ENCODE results near the gene ARHGAP15.

ARHGAP15 gene

DNA sequence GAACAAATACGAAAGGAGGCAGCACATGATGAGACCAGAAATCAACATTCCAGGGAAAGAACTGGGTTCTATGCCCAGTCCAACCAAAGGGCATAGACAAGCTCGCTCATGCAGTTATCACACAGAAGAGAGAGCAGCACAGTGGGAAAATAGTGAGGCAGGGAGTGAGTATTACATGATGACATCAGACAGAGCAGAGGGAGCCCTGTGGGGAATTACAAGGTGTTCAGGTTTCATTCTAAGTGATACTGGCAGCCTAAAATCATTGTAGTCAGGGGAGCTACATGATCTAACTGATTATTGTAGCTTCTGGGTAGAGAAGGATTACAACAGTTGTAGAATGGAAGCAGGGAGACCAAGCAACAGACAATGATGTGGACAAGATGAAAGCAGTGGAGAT, 658.5 kb downstream of the ARHGAP15 start:
- no peak overlapping the region for H3K4me3 ChIP-seq (ENCODE audit: low read depth, low read length)
- H3K27ac ChIP-seq (ENCODE audit: low read depth, low read length): no peak overlapping the region
- no peak overlapping the region for H3K9ac ChIP-seq (ENCODE audit: low read depth, low read length)
- no peaks in the 10 kb centered on the region for H3K9me3 ChIP-seq (ENCODE audit: control insufficient read depth, insufficient read depth, low read length)
- no peaks in the 10 kb centered on the region for H3K27me3 ChIP-seq (ENCODE audit: control insufficient read depth, insufficient read depth, low read length)
- no peaks in the 10 kb centered on the region for H3K36me3 ChIP-seq (ENCODE audit: control insufficient read depth, insufficient read depth, low read length)
- H3K4me1 ChIP-seq (ENCODE audit: control insufficient read depth, insufficient read depth, low read length): no peaks in the 10 kb centered on the region

DNA sequence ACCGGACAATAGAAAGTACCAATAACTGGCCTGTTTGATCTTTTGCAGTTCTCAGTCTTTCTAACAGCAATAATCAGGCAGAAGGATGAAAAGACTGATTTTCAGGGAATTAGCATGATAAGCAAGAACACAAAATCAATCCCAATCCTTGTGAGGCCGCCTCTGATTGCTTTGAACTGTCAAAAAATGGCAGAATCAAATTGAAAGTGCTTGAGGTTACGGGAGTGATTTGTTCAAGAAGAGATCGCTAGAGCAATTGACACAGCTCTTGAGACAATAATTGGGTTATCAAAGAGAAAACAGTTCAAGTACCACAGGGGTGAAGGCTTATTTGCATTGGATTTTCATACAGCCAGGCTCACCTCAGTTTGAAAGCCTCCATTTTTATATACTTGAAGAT, 663.4 kb downstream of the ARHGAP15 start:
- no peaks in the 10 kb centered on the region for H3K36me3 ChIP-seq (ENCODE audit: control insufficient read depth, insufficient read depth, low read length)
- H3K4me1 ChIP-seq (ENCODE audit: control insufficient read depth, insufficient read depth, low read length): 0 out of 2 replicates have a peak, but pooled peaks cover 3% of the 10 kb centered on the region
- H3K9ac ChIP-seq (ENCODE audit: low read depth, low read length): no peak overlapping the region
- no peaks in the 10 kb centered on the region for H3K9me3 ChIP-seq (ENCODE audit: control insufficient read depth, insufficient read depth, low read length)
- no peak overlapping the region for H3K4me3 ChIP-seq (ENCODE audit: low read depth, low read length)
- no peaks in the 10 kb centered on the region for H3K27me3 ChIP-seq (ENCODE audit: control insufficient read depth, insufficient read depth, low read length)
- H3K27ac ChIP-seq (ENCODE audit: low read depth, low read length): no peak overlapping the region

DNA sequence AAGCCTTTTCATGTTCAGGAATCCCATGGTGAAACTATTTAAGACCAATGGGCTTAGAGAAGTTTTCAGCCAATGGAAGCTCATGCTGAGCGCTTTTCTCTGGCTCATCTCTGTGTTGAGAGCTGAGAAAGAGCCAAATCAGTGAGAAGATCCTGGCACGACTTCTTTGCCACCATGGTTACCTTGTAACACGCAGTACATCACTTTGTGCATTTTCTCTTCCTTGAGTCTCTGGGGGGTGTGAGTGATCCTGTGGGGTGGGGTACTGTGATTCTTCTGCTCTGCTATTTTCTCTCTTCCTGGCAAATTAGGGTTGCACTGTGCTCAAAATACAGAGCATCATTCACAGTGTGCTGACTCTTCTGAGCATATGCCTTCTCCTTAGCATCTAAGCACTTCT, 664.2 kb downstream of the ARHGAP15 start:
- H3K9ac ChIP-seq (ENCODE audit: low read depth, low read length): no peak overlapping the region
- no peaks in the 10 kb centered on the region for H3K36me3 ChIP-seq (ENCODE audit: control insufficient read depth, insufficient read depth, low read length)
- H3K9me3 ChIP-seq (ENCODE audit: control insufficient read depth, insufficient read depth, low read length): no peaks in the 10 kb centered on the region
- H3K27me3 ChIP-seq (ENCODE audit: control insufficient read depth, insufficient read depth, low read length): no peaks in the 10 kb centered on the region
- H3K27ac ChIP-seq (ENCODE audit: low read depth, low read length): no peak overlapping the region
- 0 out of 2 replicates have a peak, but pooled peaks cover 3% of the 10 kb centered on the region for H3K4me1 ChIP-seq (ENCODE audit: control insufficient read depth, insufficient read depth, low read length)
- no peak overlapping the region for H3K4me3 ChIP-seq (ENCODE audit: low read depth, low read length)

DNA sequence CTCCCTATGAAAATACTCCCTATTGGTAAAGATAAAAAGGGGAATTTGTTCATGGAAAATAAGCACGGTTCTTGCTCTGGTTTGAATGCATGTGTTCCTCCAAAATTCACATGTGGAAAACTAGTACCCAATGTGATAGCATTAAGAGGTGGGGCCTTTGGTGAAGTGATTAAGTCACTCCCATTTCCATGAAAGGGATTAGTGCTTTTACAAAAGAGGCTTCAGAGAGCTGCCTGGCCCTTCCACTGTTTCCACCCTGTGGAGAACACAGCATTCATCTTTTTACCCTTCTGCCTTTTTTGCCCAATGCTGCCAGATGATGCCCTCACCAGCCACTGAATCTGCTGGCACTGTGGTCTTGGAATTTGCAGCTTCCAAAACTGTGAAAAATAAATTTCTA, 666.8 kb downstream of the ARHGAP15 start:
- H3K9ac ChIP-seq (ENCODE audit: low read depth, low read length): no peak overlapping the region

DNA sequence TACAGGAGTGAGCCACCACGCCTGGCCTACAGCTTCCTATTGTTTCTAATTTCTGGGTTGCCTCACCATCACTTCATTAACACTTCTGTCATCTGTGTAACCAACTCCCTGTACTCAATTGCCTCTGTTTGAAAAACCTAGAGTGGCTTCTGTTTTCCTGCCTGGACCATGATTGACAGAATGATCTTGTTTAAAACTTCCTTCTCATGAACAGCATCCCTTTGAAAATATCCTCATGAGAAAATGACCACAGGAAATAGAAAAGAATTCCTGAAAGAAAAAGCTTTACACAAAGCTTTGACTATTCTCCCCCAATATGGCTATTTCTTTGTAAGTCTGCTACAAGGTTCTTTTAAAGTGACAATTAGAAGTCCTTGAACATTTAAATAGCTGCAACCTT, 672.3 kb downstream of the ARHGAP15 start:
- no peak overlapping the region for H3K9ac ChIP-seq (ENCODE audit: low read depth, low read length)
- no peaks in the 10 kb centered on the region for H3K27me3 ChIP-seq (ENCODE audit: control insufficient read depth, insufficient read depth, low read length)
- no peaks in the 10 kb centered on the region for H3K9me3 ChIP-seq (ENCODE audit: control insufficient read depth, insufficient read depth, low read length)
- no peaks in the 10 kb centered on the region for H3K36me3 ChIP-seq (ENCODE audit: control insufficient read depth, insufficient read depth, low read length)
- H3K27ac ChIP-seq (ENCODE audit: low read depth, low read length): no peak overlapping the region
- H3K4me3 ChIP-seq (ENCODE audit: low read depth, low read length): no peak overlapping the region
- no peaks in the 10 kb centered on the region for H3K4me1 ChIP-seq (ENCODE audit: control insufficient read depth, insufficient read depth, low read length)

More for the DNA sequence above, 666.8 kb downstream of the ARHGAP15 start:
- H3K9me3 ChIP-seq (ENCODE audit: control insufficient read depth, insufficient read depth, low read length): no peaks in the 10 kb centered on the region
- no peaks in the 10 kb centered on the region for H3K27me3 ChIP-seq (ENCODE audit: control insufficient read depth, insufficient read depth, low read length)
- 0 out of 2 replicates have a peak, but pooled peaks cover 3% of the 10 kb centered on the region for H3K4me1 ChIP-seq (ENCODE audit: control insufficient read depth, insufficient read depth, low read length)
- H3K36me3 ChIP-seq (ENCODE audit: control insufficient read depth, insufficient read depth, low read length): no peaks in the 10 kb centered on the region
- H3K4me3 ChIP-seq (ENCODE audit: low read depth, low read length): no peak overlapping the region
- no peak overlapping the region for H3K27ac ChIP-seq (ENCODE audit: low read depth, low read length)

DNA sequence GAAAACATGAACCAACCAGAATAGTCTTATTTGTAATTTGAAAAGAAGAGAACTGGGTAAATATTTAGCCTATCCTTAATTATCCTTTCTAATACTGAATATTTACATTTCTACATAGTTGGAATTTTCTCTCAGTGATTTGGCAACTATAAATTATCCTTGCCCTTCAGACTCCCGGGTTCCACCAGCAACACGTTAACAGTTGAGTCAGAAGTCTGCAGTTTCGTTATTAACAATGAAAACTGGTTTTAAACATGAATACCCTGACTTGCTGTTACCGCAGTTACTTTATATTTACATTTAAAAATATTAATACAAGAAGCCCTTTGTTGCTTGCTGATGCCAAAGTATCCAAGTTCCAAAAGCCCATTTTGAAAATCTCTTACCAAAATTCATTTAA, 673.0 kb downstream of the ARHGAP15 start:
- Histone ChIP-seq H3K36me3 (ENCODE audit: control insufficient read depth, insufficient read depth, low read length) (no peaks in the 10 kb centered on the region), H3K27me3 (ENCODE audit: control insufficient read depth, insufficient read depth, low read length) (no peaks in the 10 kb centered on the region), H3K4me1 (ENCODE audit: control insufficient read depth, insufficient read depth, low read length) (no peaks in the 10 kb centered on the region), H3K9ac (ENCODE audit: low read depth, low read length) (no peak overlapping the region), H3K4me3 (ENCODE audit: low read depth, low read length) (no peak overlapping the region), H3K9me3 (ENCODE audit: control insufficient read depth, insufficient read depth, low read length) (no peaks in the 10 kb centered on the region), H3K27ac (ENCODE audit: low read depth, low read length) (no peak overlapping the region)

DNA sequence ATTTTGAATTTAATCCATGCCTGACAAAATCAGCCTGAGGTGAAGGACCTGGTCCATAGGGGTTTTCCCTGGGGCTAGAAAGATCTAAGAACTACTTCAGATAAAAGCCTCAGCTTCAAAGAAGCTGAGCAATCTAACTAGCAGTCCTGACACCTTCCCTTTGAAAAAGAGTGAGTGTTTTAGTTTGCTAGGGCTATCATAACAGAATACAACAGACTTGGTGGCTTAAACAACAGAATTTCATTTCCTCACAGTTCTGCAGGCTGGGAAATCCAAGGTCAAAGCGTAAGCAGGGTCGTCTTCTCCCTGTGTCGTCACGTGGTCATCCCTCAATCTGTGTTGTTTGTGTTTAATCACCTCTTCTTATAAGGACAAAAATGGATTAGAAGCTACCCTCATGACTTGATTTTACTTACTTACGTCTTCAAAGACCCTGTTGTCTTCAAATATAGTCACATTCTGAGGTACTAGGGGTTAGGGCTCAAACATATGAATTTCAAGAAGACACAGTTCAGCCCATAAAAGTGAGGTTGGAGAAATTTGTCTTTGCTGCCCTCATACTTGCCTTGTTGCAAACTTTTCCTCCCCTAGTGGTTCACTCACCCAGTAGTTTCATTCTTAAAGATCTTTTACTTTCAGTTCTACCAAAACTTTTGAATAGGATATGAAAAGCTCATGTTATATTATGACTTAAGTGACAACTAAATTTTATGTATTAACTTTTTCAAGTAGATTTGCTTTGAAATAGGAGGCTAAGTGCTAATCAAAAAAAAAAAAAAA, 673.8 kb downstream of the ARHGAP15 start:
- Histone ChIP-seq H3K36me3 (ENCODE audit: control insufficient read depth, insufficient read depth, low read length) (no peaks in the 10 kb centered on the region), H3K9me3 (ENCODE audit: control insufficient read depth, insufficient read depth, low read length) (no peaks in the 10 kb centered on the region), H3K27ac (ENCODE audit: low read depth, low read length) (no peak overlapping the region), H3K27me3 (ENCODE audit: control insufficient read depth, insufficient read depth, low read length) (no peaks in the 10 kb centered on the region), H3K4me3 (ENCODE audit: low read depth, low read length) (no peak overlapping the region), H3K4me1 (ENCODE audit: control insufficient read depth, insufficient read depth, low read length) (peaks cover 5% of the 10 kb centered on the region), H3K9ac (ENCODE audit: low read depth, low read length) (no peak overlapping the region)

DNA sequence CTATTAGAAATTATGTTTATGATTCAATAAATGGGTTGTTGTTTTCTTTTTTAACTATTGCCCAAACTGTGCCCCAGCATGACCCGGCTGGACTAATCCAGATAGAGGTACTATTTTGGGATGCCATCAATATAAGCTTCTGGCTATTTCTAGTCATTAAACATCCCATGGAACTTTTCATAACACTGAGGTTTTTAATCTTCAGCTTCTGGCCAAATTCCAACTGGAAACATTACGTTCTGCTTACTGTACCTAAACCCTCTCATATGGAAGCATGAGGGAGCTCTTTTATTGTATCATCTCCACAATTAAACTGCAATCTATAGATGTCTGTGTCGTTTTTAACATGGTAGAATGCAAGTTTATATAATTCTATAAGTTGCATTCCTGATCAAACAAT, 674.7 kb downstream of the ARHGAP15 start:
- Histone ChIP-seq H3K27ac (ENCODE audit: low read depth, low read length) (no peak overlapping the region), H3K9me3 (ENCODE audit: control insufficient read depth, insufficient read depth, low read length) (no peaks in the 10 kb centered on the region), H3K4me1 (ENCODE audit: control insufficient read depth, insufficient read depth, low read length) (peaks cover 12% of the 10 kb centered on the region), H3K27me3 (ENCODE audit: control insufficient read depth, insufficient read depth, low read length) (no peaks in the 10 kb centered on the region), H3K9ac (ENCODE audit: low read depth, low read length) (no peak overlapping the region), H3K4me3 (ENCODE audit: low read depth, low read length) (no peak overlapping the region), H3K36me3 (ENCODE audit: control insufficient read depth, insufficient read depth, low read length) (no peaks in the 10 kb centered on the region)

DNA sequence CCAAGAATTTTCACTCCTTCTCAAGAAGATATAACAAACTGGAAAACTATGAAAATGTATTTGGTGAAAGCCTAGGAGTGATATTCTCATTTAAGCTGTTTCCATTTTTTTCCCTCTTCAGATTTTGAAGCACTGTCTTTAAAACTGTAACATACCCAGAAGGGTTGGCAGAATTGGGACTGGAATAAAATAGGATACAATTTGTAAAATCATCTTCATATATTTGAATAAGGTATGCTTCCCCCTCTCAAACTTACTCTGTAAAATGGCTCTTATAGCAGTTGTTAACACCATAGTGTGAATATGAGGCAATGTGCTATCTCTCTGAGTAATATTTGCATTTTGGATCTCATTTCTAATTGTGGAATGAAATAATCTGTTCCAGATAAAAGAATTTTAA, 676.4 kb downstream of the ARHGAP15 start:
- Histone ChIP-seq H3K9ac (ENCODE audit: low read depth, low read length) (no peak overlapping the region), H3K4me1 (ENCODE audit: control insufficient read depth, insufficient read depth, low read length) (peaks cover 12% of the 10 kb centered on the region), H3K9me3 (ENCODE audit: control insufficient read depth, insufficient read depth, low read length) (no peaks in the 10 kb centered on the region), H3K4me3 (ENCODE audit: low read depth, low read length) (no peak overlapping the region), H3K27ac (ENCODE audit: low read depth, low read length) (no peak overlapping the region), H3K27me3 (ENCODE audit: control insufficient read depth, insufficient read depth, low read length) (no peaks in the 10 kb centered on the region), H3K36me3 (ENCODE audit: control insufficient read depth, insufficient read depth, low read length) (no peaks in the 10 kb centered on the region)

DNA sequence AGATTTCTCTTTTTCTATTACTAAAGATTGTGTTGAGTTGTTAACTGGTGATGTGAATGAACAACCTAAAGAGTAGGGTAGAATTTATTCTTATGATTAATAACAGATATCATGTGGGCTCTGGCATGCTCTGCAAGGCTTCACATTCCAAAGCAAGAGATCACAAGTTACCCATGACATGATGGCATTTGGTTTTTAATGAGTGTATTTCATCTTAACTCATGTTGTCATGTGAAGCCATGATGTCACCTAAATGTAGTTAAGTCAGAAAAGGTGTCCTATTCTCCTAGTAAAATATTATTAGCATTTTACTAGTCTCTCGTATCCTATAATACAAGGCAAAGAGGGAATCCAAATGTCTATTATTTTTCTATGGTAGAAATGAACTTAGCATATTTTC, 678.0 kb downstream of the ARHGAP15 start:
- Histone ChIP-seq H3K4me3 (ENCODE audit: low read depth, low read length) (no peak overlapping the region), H3K27me3 (ENCODE audit: control insufficient read depth, insufficient read depth, low read length) (no peaks in the 10 kb centered on the region), H3K9ac (ENCODE audit: low read depth, low read length) (no peak overlapping the region), H3K9me3 (ENCODE audit: control insufficient read depth, insufficient read depth, low read length) (no peaks in the 10 kb centered on the region), H3K36me3 (ENCODE audit: control insufficient read depth, insufficient read depth, low read length) (no peaks in the 10 kb centered on the region), H3K27ac (ENCODE audit: low read depth, low read length) (no peak overlapping the region), H3K4me1 (ENCODE audit: control insufficient read depth, insufficient read depth, low read length) (peaks cover 12% of the 10 kb centered on the region)

DNA sequence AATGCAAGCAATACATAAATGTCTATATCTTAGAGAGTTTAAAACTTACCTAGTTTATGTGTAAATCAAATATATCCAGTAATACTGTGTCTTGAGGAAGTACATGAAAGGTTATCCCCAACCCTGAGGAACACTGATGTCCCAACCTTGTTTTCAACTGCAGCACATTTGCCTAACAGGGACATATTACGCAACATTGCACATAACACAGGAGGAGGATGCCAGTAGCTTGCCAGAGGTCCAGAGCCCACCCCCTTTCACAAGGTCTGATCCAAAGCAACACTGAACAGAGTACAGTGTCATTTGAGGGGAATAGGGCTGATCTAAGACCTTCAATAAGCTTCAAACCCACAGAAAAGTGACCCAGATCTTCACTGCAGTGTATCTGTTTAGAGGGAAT, 678.5 kb downstream of the ARHGAP15 start:
- peaks cover 12% of the 10 kb centered on the region for H3K4me1 ChIP-seq (ENCODE audit: control insufficient read depth, insufficient read depth, low read length)
- no peak overlapping the region for H3K9ac ChIP-seq (ENCODE audit: low read depth, low read length)
- H3K27me3 ChIP-seq (ENCODE audit: control insufficient read depth, insufficient read depth, low read length): no peaks in the 10 kb centered on the region
- H3K4me3 ChIP-seq (ENCODE audit: low read depth, low read length): no peak overlapping the region
- no peaks in the 10 kb centered on the region for H3K36me3 ChIP-seq (ENCODE audit: control insufficient read depth, insufficient read depth, low read length)
- no peaks in the 10 kb centered on the region for H3K9me3 ChIP-seq (ENCODE audit: control insufficient read depth, insufficient read depth, low read length)
- no peak overlapping the region for H3K27ac ChIP-seq (ENCODE audit: low read depth, low read length)
